HCT116 (cell line): Measurements from ENCODE around the gene UCN3. TPM values are rescaled to one million over a fixed set of nuclear protein-coding genes. Genes with fewer than 3 reads are reported as not detected.

Source experiments
- ATAC-seq: fragments of 200-7000 bp; cut with Tn5 transposase; 2 replicates; pipeline ENCODE4 v1.9.1; 2020; ENCODE audit warnings: mild to moderate bottlenecking, moderate library complexity
- BruUV-seq: library from RNA; stranded (reverse); fragments of 400-500 nt; replicated peaks from 2 replicates; lab custom pipeline; 2021; lab: Mats Ljungman, UMichigan
- CTCF ChIA-PET: fragments of 300-600 bp; sonication (Branson Sonifier 250); formaldehyde crosslinking; loops from one replicate; lab custom pipeline; 2021; ENCODE audit warnings: antibody characterized with exemption; lab: Charles Lee
- POLR2A ChIA-PET: fragments of 300-600, 350-600 bp; sonication (Branson Sonifier 250); formaldehyde crosslinking; loops from one replicate; lab custom pipeline; 2021; ENCODE audit warnings: antibody characterized with exemption; lab: Charles Lee
- RAD21 ChIA-PET, 2 experiments: fragments of 300-600 bp; sonication (Branson Sonifier 250); formaldehyde crosslinking; loops; one replicate each; lab custom pipeline; 2023; ENCODE audit warnings: low total read pairs in 2 of 2; ENCODE audit not compliant: uncharacterized antibody in 2 of 2, unreplicated experiment in 2 of 2, low non-redundant PET in 1 of 2; lab: Charles Lee
- DNase-seq: peaks from one replicate; pipeline ENCODE4 v3.0.0-alpha.2; 2010; ENCODE audit warnings: low read depth, low spot score
- H2AFZ ChIP-seq: fragments of 200-600 bp; shearing (Covaris generic), sonication (generic); 2 replicates; pipeline ENCODE4 v1.6.1; 2017; ENCODE audit warnings: low read depth, mixed run types, mixed read lengths, antibody characterized with exemption, low read length; ENCODE audit not compliant: poor library complexity, severe bottlenecking
- H3K27ac ChIP-seq: 2 replicates; pipeline ENCODE4 v1.5.1; 2012; ENCODE audit warnings: low read depth, low read length
- H3K27me3 ChIP-seq: fragments of 200-600 bp; sonication (generic); 2 replicates; pipeline ENCODE4 v1.6.1; 2016; ENCODE audit warnings: mixed run types, low read length, mixed read lengths; ENCODE audit not compliant: insufficient read depth
- H3K36me3 ChIP-seq, 2 experiments: fragments of 200-500 bp in 1 of 2; fragments of 200-600 bp in 1 of 2; sonication (Bioruptor generic) in 1 of 2; sonication (generic) in 1 of 2; 2 replicates each; pipeline versions ENCODE4 v1.5.1 to v1.6.1; 2014 to 2016; ENCODE audit warnings: low read length in 2 of 2, inconsistent platforms in 1 of 2, mixed read lengths in 1 of 2, mixed run types in 1 of 2; ENCODE audit not compliant: insufficient read depth in 2 of 2, control insufficient read depth in 1 of 2
- H3K4me1 ChIP-seq, 2 experiments: fragments of 200-600 bp in 1 of 2; sonication (generic) in 1 of 2; 2 replicates each; pipeline versions ENCODE4 v1.5.1 to v1.6.1; 2012 to 2017; ENCODE audit warnings: low read length in 2 of 2, inconsistent platforms in 1 of 2, mild to moderate bottlenecking in 1 of 2, mixed read lengths in 1 of 2, mixed run types in 1 of 2, moderate library complexity in 1 of 2; ENCODE audit not compliant: insufficient read depth in 2 of 2, control insufficient read depth in 1 of 2
- H3K4me2 ChIP-seq: fragments of 200-600 bp; sonication (generic); 2 replicates; pipeline ENCODE4 v1.6.1; 2017; ENCODE audit warnings: mixed run types, low read length, mixed read lengths
- H3K4me3 ChIP-seq, 2 experiments: fragments of 200-600 bp in 1 of 2; sonication (generic) in 1 of 2; replicated peaks in 1 of 2; 2 replicates each; pipeline ENCODE4 v1.5.1; 2011 to 2016; ENCODE audit warnings: low read length in 2 of 2, control low read depth in 1 of 2, low read depth in 1 of 2, mild to moderate bottlenecking in 1 of 2, mixed read lengths in 1 of 2, mixed run types in 1 of 2
- H3K79me2 ChIP-seq: fragments of 200-600 bp; sonication (generic); 2 replicates; pipeline ENCODE4 v1.6.1; 2017; ENCODE audit warnings: mild to moderate bottlenecking, mixed run types, low read length, moderate library complexity, mixed read lengths; ENCODE audit not compliant: insufficient read depth
- H3K9ac ChIP-seq: fragments of 200-600 bp; sonication (generic); 2 replicates; pipeline ENCODE4 v1.6.1; 2016; ENCODE audit warnings: low read length, mixed read lengths
- H3K9me2 ChIP-seq: fragments of 200-600 bp; sonication (generic), shearing (Covaris generic); 2 replicates; pipeline ENCODE4 v1.6.1; 2017; ENCODE audit warnings: mixed run types, mild to moderate bottlenecking, moderate library complexity; ENCODE audit not compliant: insufficient read depth
- H3K9me3 ChIP-seq, 2 experiments: fragments of 200-500 bp in 1 of 2; fragments of 200-600 bp in 1 of 2; sonication (Bioruptor generic) in 1 of 2; sonication (generic) in 1 of 2; 2 replicates each; pipeline ENCODE4 v1.6.1; 2014 to 2017; ENCODE audit warnings: low read length in 2 of 2, mixed read lengths in 2 of 2, inconsistent platforms in 1 of 2, low read depth in 1 of 2, mild to moderate bottlenecking in 1 of 2, mixed run types in 1 of 2, moderate library complexity in 1 of 2; ENCODE audit not compliant: control insufficient read depth in 1 of 2, insufficient read depth in 1 of 2
- H4K20me1 ChIP-seq: fragments of 200-600 bp; sonication (generic), shearing (Covaris generic); 2 replicates; pipeline ENCODE4 v1.6.1; 2017; ENCODE audit warnings: mixed run types, mild to moderate bottlenecking, moderate library complexity; ENCODE audit not compliant: insufficient read depth
- CBX3 ChIP-seq: IDR thresholded peaks from 2 replicates; pipeline ENCODE4 v1.6.1; 2012; ENCODE audit warnings: low read depth
- EGR1 ChIP-seq: IDR thresholded peaks from 2 replicates; pipeline ENCODE4 v1.6.1; 2012; ENCODE audit warnings: low read depth
- ELF1 ChIP-seq: IDR thresholded peaks from 2 replicates; pipeline ENCODE4 v1.6.1; 2012; ENCODE audit warnings: low read depth, borderline replicate concordance
- EZH2 ChIP-seq: fragments of 200-600 bp; sonication (generic); IDR thresholded peaks from 2 replicates; pipeline ENCODE4 v1.6.1; 2017; ENCODE audit warnings: antibody characterized with exemption, mixed run types
- EZH2phosphoT487 ChIP-seq: fragments of 200-600 bp; IDR thresholded peaks from 2 replicates; pipeline ENCODE4 v1.6.1; 2018; ENCODE audit warnings: antibody characterized with exemption, borderline replicate concordance
- JUND ChIP-seq: IDR thresholded peaks from 2 replicates; pipeline ENCODE4 v1.6.1; 2012
- POLR2A ChIP-seq: IDR thresholded peaks from 2 replicates; pipeline ENCODE4 v1.7.0; 2011; ENCODE audit warnings: borderline replicate concordance; ENCODE audit not compliant: insufficient read depth, insufficient read length; ENCODE audit errors: extremely low read depth
- POLR2AphosphoS5 ChIP-seq: IDR thresholded peaks from 2 replicates; pipeline ENCODE4 v1.6.1; 2011; ENCODE audit warnings: mild to moderate bottlenecking, low read depth, low read length, moderate library complexity
- RAD21 ChIP-seq: IDR thresholded peaks from 2 replicates; pipeline ENCODE4 v1.6.1; 2012; ENCODE audit warnings: low read depth, mild to moderate bottlenecking
- SIN3A ChIP-seq: IDR thresholded peaks from 2 replicates; pipeline ENCODE4 v1.6.1; 2012; ENCODE audit warnings: low read depth
- SP1 ChIP-seq: IDR thresholded peaks from 2 replicates; pipeline ENCODE4 v1.6.1; 2012; ENCODE audit warnings: low read depth
- SRF ChIP-seq: IDR thresholded peaks from 2 replicates; pipeline ENCODE4 v1.6.1; 2012; ENCODE audit warnings: low read depth
- TCF7L2 ChIP-seq: IDR thresholded peaks from 2 replicates; pipeline ENCODE4 v1.7.0; 2011; ENCODE audit warnings: borderline replicate concordance, inconsistent platforms; ENCODE audit not compliant: insufficient read depth, insufficient read length; ENCODE audit errors: extremely low read depth
- YY1 ChIP-seq: IDR thresholded peaks from 2 replicates; pipeline ENCODE4 v1.6.1; 2011; ENCODE audit warnings: low read length, low read depth, moderate library complexity, mild to moderate bottlenecking; ENCODE audit not compliant: insufficient replicate concordance; ENCODE audit errors: extremely low read depth
- ZNF274 ChIP-seq: fragments of 200-500 bp; sonication (Bioruptor generic); IDR thresholded peaks from 2 replicates; pipeline ENCODE4 v1.6.1; 2014; ENCODE audit warnings: mild to moderate bottlenecking, low read depth, low read length, inconsistent platforms
- intact Hi-C: fragments of 100-400 bp; cut with micrococcal nuclease; formaldehyde crosslinking; loops from 2 replicates; pipeline ENCODE4 v1.10.0; 2022
- total RNA-seq: library from RNA; stranded (reverse); gene quantifications from one replicate; pipeline ENCODE4 v1.2.1, GENCODE V29; 2021; ENCODE audit not compliant: unreplicated experiment
- TF ChIP-seq, protein P1 (sequence below), 3 experiments: fragments of 200-600 bp in 1 of 3; sonication (generic) in 1 of 3; IDR thresholded peaks in 2 of 3; conservative IDR thresholded peaks in 1 of 3; 2 replicates each; pipeline ENCODE4 v1.5.1; 2012 to 2017; ENCODE audit warnings: low read depth in 2 of 3, low read length in 2 of 3, antibody characterized with exemption in 1 of 3, borderline replicate concordance in 1 of 3, control low read depth in 1 of 3, mild to moderate bottlenecking in 1 of 3, mixed read lengths in 1 of 3, mixed run types in 1 of 3, moderate library complexity in 1 of 3; ENCODE audit not compliant: insufficient read depth in 1 of 3
- TF ChIP-seq, protein P2 (sequence below): IDR thresholded peaks from 2 replicates; pipeline ENCODE4 v1.6.1; 2012
- TF ChIP-seq, protein P3 (sequence below): IDR thresholded peaks from 2 replicates; pipeline ENCODE4 v1.6.1; 2012
- TF ChIP-seq, protein P4 (sequence below): IDR thresholded peaks from 2 replicates; pipeline ENCODE4 v1.6.1; 2012; ENCODE audit warnings: low read depth

The UCN3 gene
- total RNA-seq, 1 experiment from 2014 or later = not detected

DNA sequence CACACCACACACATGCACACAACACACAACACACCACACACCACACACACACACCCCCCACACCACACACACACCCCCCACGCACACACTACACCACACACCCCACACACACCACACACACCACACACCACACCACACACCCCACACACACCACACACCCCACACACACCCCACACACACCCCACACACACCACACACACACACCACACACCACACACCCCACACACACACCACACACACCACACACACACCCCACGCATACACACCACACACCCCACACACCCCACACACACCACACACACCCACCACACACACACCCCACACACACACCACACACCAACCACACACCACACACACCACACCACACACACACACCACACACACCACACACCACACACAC is 16.4 kb downstream of the UCN3 start:
- no peak overlapping the region for H3K4me3 ChIP-seq
- DNase-seq (no peak), ATAC-seq (no peak)
- no peak overlapping the region for H2AFZ ChIP-seq
- no peaks in the 10 kb centered on the region for H3K36me3 ChIP-seq
- intact Hi-C loops = no loop called here
- no peaks in the 10 kb centered on the region for H4K20me1 ChIP-seq
- no peak overlapping the region for H3K4me2 ChIP-seq
- TF ChIP-seq, protein P1, sequence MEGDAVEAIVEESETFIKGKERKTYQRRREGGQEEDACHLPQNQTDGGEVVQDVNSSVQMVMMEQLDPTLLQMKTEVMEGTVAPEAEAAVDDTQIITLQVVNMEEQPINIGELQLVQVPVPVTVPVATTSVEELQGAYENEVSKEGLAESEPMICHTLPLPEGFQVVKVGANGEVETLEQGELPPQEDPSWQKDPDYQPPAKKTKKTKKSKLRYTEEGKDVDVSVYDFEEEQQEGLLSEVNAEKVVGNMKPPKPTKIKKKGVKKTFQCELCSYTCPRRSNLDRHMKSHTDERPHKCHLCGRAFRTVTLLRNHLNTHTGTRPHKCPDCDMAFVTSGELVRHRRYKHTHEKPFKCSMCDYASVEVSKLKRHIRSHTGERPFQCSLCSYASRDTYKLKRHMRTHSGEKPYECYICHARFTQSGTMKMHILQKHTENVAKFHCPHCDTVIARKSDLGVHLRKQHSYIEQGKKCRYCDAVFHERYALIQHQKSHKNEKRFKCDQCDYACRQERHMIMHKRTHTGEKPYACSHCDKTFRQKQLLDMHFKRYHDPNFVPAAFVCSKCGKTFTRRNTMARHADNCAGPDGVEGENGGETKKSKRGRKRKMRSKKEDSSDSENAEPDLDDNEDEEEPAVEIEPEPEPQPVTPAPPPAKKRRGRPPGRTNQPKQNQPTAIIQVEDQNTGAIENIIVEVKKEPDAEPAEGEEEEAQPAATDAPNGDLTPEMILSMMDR (IDR thresholded peaks at IDR 0.05 in 2 of 3, conservative IDR thresholded peaks at IDR 0.05 in 1 of 3; ENCODE audit: borderline replicate concordance in 1 of 3, insufficient read depth in 1 of 3, low read depth in 2 of 3, low read length in 2 of 3) = no peak
- no peak for TF ChIP-seq EZH2
- no peak for TF ChIP-seq YY1
- TF ChIP-seq SIN3A = no peak
- TF ChIP-seq, protein P2, sequence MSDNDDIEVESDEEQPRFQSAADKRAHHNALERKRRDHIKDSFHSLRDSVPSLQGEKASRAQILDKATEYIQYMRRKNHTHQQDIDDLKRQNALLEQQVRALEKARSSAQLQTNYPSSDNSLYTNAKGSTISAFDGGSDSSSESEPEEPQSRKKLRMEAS = no peak
- TF ChIP-seq SRF = no peak
- TF ChIP-seq, protein P3, sequence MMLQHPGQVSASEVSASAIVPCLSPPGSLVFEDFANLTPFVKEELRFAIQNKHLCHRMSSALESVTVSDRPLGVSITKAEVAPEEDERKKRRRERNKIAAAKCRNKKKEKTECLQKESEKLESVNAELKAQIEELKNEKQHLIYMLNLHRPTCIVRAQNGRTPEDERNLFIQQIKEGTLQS = no peak
- TF ChIP-seq POLR2A = no peak
- no peak for TF ChIP-seq CBX3
- TF ChIP-seq ELF1 = no peak
- TF ChIP-seq RAD21 = no peak
- no peak for TF ChIP-seq EGR1
- no peak for TF ChIP-seq JUND
- TF ChIP-seq ZNF274 = no peak
- TF ChIP-seq, protein P4, sequence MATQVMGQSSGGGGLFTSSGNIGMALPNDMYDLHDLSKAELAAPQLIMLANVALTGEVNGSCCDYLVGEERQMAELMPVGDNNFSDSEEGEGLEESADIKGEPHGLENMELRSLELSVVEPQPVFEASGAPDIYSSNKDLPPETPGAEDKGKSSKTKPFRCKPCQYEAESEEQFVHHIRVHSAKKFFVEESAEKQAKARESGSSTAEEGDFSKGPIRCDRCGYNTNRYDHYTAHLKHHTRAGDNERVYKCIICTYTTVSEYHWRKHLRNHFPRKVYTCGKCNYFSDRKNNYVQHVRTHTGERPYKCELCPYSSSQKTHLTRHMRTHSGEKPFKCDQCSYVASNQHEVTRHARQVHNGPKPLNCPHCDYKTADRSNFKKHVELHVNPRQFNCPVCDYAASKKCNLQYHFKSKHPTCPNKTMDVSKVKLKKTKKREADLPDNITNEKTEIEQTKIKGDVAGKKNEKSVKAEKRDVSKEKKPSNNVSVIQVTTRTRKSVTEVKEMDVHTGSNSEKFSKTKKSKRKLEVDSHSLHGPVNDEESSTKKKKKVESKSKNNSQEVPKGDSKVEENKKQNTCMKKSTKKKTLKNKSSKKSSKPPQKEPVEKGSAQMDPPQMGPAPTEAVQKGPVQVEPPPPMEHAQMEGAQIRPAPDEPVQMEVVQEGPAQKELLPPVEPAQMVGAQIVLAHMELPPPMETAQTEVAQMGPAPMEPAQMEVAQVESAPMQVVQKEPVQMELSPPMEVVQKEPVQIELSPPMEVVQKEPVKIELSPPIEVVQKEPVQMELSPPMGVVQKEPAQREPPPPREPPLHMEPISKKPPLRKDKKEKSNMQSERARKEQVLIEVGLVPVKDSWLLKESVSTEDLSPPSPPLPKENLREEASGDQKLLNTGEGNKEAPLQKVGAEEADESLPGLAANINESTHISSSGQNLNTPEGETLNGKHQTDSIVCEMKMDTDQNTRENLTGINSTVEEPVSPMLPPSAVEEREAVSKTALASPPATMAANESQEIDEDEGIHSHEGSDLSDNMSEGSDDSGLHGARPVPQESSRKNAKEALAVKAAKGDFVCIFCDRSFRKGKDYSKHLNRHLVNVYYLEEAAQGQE = no peak
- TF ChIP-seq TCF7L2 = no peak
- no peak for TF ChIP-seq SP1
- no peak for TF ChIP-seq EZH2phosphoT487
- TF ChIP-seq POLR2AphosphoS5 = no peak
- no peaks in the 10 kb centered on the region for H3K79me2 ChIP-seq
- H3K9me2 ChIP-seq = no peaks in the 10 kb centered on the region
- ChIA-PET CTCF (no interaction called here), POLR2A (no interaction called here), RAD21 (no interaction called here)
- no TSS peak for BruUV-seq
- no peaks in the 10 kb centered on the region for H3K9me3 ChIP-seq
- no peak overlapping the region for H3K9ac ChIP-seq
- H3K27ac ChIP-seq = no peak overlapping the region
- no peaks in the 10 kb centered on the region for H3K4me1 ChIP-seq
- H3K27me3 ChIP-seq = no peaks in the 10 kb centered on the region
